HG02970 (cell line): Measurements from ENCODE around the gene KCNIP4.

Source experiments
- ATAC-seq: cut with Tn5 transposase; IDR thresholded peaks from one replicate; pipeline ENCODE4 v1.9.1; 2021; ENCODE audit warnings: mild to moderate bottlenecking, moderate library complexity, moderate number of reproducible peaks; ENCODE audit not compliant: unreplicated experiment, low FRiP score

KCNIP4 gene

DNA sequence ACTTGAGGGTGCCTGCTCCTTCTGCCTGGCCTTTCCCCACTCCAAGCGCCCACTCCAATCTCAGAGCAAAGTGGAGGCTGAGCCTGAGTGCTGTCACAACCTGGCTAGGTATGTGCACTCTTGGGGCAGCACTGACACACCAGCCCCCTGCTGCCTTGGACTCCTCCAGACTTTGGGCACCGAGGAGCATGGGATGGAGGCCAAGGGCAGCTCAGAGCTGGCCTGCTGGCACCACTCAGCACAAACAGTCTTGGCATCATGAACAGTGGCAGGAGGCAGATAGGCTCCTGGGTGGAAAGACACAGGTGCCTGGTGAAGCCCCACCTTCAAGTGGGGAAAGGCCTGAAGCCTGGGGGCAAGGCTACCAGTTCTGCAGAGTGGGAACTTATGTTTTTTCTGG, 91.8 kb downstream of the KCNIP4 start:
- no peak for ATAC-seq

DNA sequence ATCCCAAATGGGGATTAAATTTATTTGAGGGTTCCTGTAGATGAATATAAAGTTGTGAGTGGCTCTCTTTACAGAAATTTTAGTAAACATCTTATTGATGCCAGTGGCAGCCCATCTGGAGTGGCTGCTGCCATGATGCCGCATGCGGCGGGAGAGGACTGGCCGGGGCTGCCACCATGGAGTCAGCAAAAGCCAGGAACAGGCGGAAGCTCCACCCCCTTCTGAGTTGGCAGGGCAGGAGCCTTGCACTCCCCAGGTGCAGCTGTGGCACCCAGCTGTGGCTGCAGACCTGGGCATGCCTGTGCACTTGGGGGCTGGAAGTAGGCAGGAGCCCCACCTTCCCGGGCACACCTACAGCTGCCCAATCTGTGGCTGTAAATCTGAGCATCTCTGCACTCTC, 92.3 kb downstream of the KCNIP4 start:
- no peak for ATAC-seq

GRCh38 chr4:21849077-21849476, 99.5 kb downstream of the KCNIP4 start:
- no peak for ATAC-seq

DNA sequence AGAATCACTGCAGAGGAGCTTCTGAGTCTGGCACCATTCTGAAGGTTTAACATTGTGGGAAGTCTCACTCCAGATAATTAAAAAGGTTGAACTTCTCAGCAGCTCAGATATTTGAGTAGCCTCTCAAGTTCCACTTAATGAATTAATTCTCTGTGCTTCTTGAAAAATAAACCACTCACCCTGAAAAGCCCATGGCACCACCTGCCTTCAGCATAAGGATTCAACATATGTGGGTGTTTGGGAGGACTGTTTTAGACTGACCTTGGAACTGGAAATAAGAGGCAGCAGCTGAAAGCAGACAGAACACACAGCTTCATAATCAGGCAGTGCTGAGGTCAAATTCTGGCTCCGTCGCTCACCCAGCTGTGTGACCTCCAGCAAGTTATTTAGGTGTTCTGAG, 100.6 kb downstream of the KCNIP4 start:
- ATAC-seq: no peak

GRCh38 chr4:21845663-21846062, 102.9 kb downstream of the KCNIP4 start:
- ATAC-seq: no peak

DNA sequence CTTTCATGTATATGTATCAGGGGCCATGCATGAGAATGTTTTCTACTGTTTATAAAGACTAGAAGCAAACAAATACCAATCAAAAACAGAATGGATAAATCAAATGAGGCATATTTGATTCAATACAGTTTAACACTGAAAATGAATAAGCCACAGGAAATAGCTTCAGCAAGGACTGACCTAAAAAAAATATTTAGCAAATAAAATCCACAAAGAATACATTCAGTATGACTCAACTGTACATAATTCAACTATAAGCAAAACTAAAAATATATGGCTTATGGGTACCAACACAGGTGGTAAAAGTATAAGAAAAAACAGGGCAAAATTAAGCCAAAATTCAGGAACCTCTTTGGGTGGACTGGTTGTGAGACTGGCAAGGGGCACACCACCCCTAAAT, 112.9 kb downstream of the KCNIP4 start:
- ATAC-seq: no peak

GRCh38 chr4:21830272-21830671, 118.3 kb downstream of the KCNIP4 start:
- ATAC-seq: no peak

DNA sequence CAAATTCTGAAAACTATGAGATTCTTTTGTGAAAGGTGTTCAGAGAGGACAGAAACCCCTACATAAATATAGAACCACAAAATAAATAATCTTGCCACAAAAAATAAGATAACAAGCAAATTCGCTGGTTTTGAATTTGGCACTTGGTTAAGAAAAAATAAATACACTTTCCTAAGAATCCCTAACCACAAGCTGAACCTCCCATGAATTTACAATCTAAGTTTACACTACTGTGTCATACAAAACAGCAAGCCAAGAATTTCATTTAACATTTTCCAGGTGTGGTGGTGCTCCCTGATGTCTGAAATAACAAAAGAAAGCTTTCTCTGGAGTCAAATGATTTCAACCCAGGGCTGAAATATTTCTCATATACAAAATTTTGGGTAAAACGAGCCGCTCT, 121.0 kb downstream of the KCNIP4 start:
- ATAC-seq: no peak

- ATAC-seq: no peak
These were observed 122.5 kb downstream of the KCNIP4 start for GRCh38 chr4:21826071-21826470.

DNA sequence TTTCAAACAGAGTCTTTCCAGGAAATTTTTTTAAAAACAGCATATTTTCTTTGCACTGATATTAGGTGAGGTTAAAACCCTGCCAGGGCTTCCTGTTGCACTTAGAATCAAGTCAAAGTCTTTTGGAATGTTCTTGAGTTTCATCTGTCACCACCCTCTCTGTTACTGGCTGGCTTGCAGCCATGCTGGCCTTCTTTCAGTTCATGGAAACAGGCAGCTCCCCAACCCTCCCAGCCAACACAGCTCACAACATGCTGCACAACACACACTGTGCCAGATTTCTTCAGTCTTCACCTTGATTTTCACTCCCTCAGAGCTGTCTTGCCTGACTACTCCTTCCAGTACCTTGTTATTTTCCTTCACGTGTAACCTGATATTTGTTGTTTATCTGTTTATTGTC, 129.5 kb downstream of the KCNIP4 start:
- no peak for ATAC-seq

DNA sequence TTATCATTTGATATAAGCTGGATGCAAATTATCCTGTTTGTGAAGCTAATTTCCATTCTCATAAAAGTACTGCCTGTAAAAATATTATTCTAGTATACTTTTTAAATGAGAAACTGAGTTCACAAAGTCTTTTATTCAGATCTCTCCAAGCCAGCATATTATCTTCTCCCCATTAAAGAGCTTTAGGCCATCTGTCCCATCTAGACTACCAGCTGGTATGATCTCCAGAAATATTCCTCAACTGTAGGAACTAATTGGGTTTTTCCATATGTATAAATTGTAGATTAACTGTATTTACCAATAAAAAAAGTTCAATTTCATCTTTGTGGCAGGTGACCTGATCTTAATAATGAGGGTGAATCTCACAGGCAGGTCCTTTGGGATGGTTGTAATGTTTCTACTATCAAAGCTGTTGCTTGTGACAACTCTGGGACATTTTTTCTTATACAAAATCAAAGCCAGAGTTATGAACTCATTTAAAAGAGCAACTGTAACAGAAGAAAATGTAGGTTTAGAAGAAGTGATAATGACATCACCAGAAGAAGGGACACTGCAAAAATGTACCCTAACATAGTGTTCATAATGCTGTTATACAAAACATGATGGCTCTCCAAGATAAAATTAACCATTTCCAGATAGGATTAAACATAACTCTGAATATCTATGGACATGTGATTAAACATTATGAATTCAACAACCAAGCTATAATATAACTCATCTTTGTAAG, 132.8 kb downstream of the KCNIP4 start:
- no peak for ATAC-seq

GRCh38 chr4:21811565-21811964, 137.0 kb downstream of the KCNIP4 start:
- no peak for ATAC-seq

GRCh38 chr4:21806991-21807390, 141.6 kb downstream of the KCNIP4 start:
- no peak for ATAC-seq

- ATAC-seq: no peak
These were observed 146.2 kb downstream of the KCNIP4 start for GRCh38 chr4:21802406-21802805.

- no peak for ATAC-seq
These were observed 146.7 kb downstream of the KCNIP4 start for GRCh38 chr4:21801661-21802385.

DNA sequence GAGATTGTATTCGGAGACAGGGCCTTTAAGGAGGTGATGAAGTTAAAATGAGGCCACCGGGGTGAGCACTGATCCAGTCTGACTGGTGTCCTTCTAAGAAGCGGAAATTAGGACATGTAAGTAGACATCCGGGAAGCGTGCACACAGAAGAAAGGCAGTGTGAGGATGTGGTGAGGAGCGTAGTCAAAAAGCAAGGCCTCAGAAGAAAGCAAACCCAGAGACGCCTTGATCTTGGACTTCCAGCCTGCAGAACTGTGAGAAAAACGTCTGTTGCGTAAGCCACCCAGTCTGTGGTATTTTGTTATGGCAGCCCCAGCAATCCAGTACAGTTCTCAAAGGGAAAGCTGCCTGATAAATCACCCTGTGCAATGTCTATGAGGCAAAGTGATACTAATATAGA, 153.5 kb downstream of the KCNIP4 start:
- ATAC-seq: no peak

DNA sequence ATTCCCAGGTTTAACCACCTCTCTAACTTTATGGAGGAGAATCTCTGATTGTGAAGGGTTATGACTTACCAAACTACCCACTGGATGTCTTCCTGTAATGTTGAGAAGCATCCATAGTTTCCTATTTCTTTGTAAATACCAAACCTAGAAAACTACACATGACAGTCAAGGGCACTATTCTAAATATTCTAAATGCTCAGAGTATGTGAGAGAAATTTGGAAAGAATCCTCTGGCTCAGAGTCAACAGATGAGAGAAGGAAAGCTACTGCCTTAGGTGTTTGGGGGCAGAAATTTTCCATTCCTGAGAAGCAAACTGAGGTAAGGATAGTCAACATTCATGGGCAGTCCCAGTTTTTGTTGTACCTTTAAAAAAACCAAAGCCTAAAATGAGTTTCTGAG, 155.8 kb downstream of the KCNIP4 start:
- ATAC-seq: no peak

DNA sequence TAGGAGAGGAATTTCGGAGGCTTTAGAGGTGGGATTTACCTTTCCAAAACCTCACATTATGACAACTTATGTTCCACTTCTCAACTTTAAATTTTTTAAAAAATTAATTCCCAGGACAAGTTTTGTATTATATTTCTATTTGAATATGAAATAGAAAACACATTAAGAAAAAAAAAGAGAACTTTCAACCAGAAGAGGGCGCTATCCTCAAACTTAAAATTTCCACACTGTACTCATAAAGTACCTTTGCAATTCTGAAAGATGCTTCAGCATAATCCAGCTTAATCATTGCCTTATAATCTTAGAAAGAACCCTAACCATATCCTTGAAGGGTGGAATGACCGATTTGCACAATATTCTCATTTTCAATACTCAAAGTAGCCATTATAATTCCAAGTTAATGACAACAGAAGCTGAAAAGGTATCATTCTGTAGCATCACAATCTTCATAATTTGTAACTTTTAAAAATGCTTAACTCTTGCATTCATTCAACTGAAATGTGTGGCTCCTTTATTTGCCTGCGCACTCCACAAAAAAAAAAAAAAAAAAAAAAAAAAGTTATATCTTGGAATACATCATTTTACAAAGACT, 158.0 kb downstream of the KCNIP4 start:
- ATAC-seq: no peak

DNA sequence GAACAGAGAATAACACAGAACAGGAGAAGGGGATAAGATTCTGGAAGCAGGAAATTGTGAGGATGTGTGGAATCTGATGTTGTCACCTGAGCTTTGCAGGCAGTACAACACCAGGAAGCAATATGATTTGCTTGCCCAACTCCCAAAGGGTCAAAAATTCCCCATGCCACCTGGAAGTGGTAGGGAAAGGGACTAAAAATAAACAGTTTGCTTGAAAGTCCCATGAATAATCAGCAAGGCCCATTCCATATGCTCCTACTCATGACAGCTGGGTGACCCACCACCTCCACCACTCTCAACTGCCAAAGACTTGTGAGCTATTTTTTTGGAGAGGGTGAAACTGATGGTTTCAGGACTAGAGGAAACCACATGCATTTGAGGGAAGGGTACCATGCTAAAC, 168.4 kb downstream of the KCNIP4 start:
- ATAC-seq: no peak

GRCh38 chr4:21778702-21779101, 169.9 kb downstream of the KCNIP4 start:
- ATAC-seq: no peak

DNA sequence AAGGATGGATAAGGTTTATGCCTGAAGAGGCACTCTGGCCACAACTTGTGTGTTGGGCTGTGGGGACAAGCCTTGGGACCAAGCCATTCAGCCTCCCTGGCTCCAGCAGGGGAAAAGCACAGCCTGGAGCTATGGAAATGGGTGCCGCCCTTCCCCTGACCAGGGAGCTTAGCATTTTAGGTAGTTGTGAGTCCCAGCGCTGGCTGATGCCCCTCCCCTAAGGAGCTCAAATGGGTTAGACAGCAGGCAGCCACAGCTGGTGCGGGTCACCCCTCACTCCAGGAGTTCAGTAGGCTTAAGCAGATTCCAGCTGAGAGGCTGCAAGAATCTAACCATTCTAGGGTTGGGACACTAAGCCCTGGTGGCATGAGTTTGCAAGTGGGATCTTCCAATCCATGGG, 172.9 kb downstream of the KCNIP4 start:
- no peak for ATAC-seq
